T-helper 17 cell (primary cell): ENCODE results near the gene TXNL1. TPM values are rescaled to one million over a fixed set of nuclear protein-coding genes. Genes with fewer than 3 reads are reported as not detected.

Source experiments
- total RNA-seq, 4 donors: library from RNA in 2 of 4; stranded (reverse) in 2 of 4; gene quantifications; one replicate each; pipeline ENCODE4 v1.2.3 and lab custom pipeline; 2022 to 2026

Gene TXNL1
- total RNA-seq, 2 donors from 2014 or later = 36.1 to 39.3 TPM

Other genes with a start within 250 kb of the TXNL1 start
- gene WDR7, start 12.8 kb upstream of the TXNL1 start, total RNA-seq = 10 to 100 TPM; 47.0 to 62.2 TPM